NCI-H2196 (cell line): ENCODE data around the gene KMT2E.
"Not testable (repeated sequence)": the region's sequence is repeated elsewhere in the genome, so short reads cannot be mapped to it uniquely, and the experiment has no call there.

Experiments used
- DNase-seq: peaks from one replicate; lab custom pipeline; 2025; ENCODE audit not compliant: unreplicated experiment; lab: John Stamatoyannopoulos, UW

The KMT2E gene

GRCh38 chr7:105013816-105014692 lies at the start of gene KMT2E:
Gene KMT2E (plus strand): TSS chr7:105014205. CDS start chr7:105040953, 26,748 bp downstream.
- peak; percentile 91 for DNase-seq

DNA sequence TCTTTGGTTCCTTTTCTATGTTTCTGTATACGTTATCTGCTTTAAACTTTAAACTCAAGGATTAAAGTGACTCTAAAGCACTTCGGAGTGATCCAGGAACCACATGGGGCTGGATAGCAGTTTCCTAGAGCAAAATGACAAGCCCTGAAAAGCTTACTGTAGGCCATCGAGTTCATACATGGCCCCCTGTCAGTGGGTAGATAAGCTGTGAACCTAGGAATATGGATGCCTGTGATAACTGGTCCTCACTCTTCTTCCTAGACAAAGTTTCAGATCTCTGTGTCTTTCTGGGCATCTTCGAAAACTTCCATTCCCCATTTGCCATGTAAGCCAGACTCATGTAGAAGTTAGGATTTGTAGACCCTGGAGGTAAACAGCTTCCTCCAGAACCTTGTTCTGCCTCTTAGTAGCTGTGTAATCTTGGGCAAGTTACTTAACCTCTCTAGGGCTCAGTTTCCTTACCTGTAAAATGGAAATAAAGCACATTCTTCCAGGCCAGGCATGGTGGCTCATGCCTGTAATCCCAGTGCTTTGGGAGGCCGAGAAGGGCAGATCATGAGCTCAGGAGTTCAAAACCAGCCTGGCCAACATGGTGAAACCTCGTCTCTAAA lies 49.3 kb upstream of the KMT2E start:
- DNase-seq, result no peak

DNA sequence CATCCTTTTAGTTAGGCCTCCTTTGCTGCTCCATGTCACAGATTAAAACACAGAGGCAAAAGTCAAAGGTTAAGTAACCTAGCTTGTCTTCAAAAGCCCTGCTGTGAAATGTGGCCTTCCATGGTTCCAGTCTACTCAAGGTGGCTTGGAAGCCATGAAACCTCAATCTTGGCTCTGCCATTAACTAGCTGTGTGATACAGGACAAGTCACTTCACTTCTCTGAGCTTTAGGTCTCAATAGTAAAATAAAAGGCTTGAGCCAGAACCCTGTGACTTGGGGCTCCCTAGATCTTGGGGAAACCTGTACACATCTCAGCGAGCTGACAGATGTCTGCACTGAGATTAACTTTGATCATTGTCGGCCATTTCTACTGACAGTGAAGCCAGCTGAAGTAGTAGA lies 48.0 kb upstream of the KMT2E start:
- DNase-seq, result no peak

- DNase-seq, result no peak
These were observed 46.9 kb upstream of the KMT2E start for GRCh38 chr7:104967088-104967487.

- DNase-seq, result no peak
These were observed 46.4 kb upstream of the KMT2E start for GRCh38 chr7:104967595-104967994.

DNA sequence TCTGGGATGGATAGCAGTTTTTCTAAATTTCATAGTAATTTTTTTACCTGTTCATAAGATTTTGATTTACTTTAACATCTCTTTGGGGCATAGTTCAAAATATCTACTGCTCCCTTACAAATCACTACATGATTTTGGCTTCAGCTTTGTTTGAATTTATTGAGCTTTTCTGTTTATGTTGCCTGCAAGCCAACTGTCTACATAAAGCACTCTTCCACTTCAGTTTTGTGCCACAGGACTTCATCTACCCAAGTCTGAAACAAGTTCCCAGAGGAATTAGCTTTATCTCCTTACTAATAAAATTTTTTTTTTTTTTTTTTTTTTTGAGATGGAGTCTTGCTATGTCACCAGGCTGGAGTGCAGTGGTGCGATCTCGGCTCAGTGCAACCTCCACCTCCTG lies 45.4 kb upstream of the KMT2E start:
- DNase-seq, result no peak

DNA sequence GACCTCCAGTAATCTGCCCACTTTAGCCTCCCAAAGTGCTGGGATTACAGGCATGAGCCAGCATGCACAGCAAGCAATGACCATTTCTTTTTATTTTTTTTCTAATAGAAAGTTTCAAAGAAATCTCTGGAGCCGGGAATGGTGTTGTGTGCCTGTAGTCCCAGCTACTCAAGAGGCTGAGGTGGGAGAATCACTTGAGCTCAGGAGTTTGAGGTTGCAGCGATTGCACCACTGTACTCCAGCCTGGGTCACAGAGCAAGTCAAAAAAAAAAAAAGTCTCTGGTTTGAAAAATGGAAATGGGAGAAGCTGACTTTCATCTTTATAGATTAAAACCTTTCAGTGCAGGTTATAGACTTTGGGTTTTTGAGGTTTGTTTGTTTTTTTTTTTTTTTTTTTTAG lies 44.8 kb upstream of the KMT2E start:
- no peak for DNase-seq

GRCh38 chr7:104971290-104972071 lies 42.5 kb upstream of the KMT2E start:
- no peak for DNase-seq

DNA sequence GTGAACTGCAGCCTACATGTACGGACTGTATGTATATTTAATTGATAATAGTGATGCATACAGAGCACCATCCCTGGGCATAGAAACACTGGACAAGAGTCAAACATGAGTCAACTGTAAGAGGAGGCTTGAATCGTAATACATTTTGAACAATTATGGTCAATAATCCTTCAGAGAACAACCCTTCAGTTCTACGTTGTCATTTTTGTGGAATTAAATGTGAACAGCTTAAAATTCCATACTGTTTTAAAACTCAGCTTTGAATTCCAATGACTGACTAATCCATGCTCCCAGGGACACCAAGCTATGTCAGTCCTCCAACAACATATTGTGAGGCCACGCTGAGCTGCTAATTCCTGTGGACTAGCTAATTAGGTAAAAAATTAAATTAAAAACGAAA lies 41.5 kb upstream of the KMT2E start:
- no peak for DNase-seq

DNA sequence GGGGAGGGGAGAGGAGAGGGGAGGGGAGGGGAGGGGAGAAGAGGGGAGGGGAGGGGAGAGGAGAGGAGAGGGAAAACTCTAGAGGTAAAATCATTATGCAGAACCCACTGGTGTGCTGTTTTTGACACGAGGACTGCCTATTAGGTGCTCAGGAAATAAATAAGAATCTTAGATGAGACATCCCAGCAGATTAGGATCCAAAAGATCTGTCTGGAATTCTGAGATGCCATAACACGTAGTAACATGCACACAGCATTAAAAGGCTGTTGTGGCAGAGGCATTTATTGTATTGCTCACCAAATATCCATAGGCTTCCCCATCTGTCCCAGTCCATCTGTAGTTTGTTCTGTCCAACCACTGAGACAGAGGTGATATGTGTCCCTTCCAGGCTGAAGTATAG lies 40.8 kb upstream of the KMT2E start:
- DNase-seq, result no peak

- DNase-seq, result no peak
These were observed 40.0 kb upstream of the KMT2E start for GRCh38 chr7:104973909-104974415.

DNA sequence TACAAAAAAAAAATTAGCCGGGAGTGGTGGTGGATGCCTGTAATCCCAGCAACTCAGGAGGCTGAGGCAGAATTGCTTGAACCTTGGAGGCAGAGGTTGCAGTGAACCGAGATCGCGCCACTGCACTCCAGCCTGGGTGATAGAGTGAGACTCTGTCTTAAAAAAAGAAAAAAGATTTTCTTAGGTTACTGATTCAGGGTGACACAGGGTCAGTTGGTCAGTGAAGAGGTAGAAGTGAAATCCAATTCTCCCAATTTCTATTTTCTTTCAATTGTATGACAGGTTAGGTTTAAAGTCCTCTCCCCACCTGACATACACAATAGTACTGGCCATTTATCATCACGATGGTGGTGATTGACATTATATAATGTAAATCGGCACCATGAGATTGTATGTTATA lies 38.5 kb upstream of the KMT2E start:
- DNase-seq, result not testable (repeated sequence)

- DNase-seq, result no peak
These were observed 36.9 kb upstream of the KMT2E start for GRCh38 chr7:104976966-104977636.

- no peak for DNase-seq
These were observed 35.5 kb upstream of the KMT2E start for GRCh38 chr7:104978460-104978859.

DNA sequence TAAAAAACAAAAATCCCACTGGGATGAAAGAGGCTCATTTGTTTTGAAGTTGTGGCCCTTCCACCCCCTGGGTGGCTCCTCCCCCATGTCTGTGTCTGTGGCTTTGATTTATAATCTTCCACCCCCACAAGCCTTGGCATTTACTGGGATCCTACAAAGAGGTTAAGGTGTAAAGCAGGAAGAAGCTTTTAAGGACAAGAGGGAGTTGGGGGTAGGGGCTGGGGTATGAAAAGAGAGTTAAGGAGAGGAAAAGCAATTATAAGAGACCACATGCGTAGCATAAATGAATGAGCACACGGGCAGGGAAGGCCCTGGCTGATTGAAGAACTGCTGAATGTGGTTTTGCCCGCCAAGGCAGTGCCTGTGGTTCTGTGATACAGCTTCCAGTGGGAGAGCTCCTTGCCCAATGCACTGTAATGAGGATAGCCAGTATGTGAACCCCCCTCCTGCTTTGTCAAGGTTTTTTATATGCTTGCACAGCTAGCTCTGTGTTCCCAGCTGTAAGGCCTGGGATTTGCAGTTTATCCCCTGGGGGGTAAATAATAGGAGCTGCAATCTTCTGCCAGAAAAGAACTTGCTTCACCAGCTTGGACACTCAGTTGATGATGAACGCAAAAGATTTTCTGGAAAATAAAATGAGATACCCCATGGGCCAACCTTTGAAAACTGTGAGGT lies 34.7 kb upstream of the KMT2E start:
- DNase-seq, result no peak

- no peak for DNase-seq
These were observed 33.6 kb upstream of the KMT2E start for GRCh38 chr7:104980440-104980839.

- DNase-seq, result peak; percentile 82
These were observed 32.9 kb upstream of the KMT2E start for GRCh38 chr7:104980841-104981671.

DNA sequence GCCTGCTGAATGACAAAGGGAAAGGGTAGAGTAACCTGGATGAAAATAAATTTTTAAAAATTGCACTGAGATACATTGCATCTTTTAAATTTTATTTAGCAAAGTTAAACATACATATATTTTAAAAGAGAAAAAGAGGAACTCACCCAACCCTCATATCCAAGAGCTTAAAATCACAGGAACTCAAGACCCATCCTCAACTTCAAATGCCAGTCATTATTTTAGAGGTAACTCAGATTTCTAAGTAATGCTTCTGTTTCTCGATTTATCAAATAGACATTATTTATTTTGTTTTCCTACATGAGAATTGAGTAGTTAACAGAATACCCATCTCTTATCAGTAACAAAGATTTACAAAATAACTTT lies 32.4 kb upstream of the KMT2E start:
- DNase-seq, result no peak

GRCh38 chr7:104982308-104983075 lies 31.5 kb upstream of the KMT2E start:
- peak; percentile 28 for DNase-seq
